Testis (tissue), 2 donors: ENCODE data around the gene NDST1.

ENCODE experiments used
- CTCF ChIP-seq, 3 experiments: fragments of 450-650 bp in 2 of 3; fragments of 200-600 bp in 1 of 3; sonication (generic) in 1 of 3; IDR thresholded peaks; one replicate each; pipeline ENCODE4 v1.5.1; 2016 to 2019; ENCODE audit warnings: antibody characterized with exemption in 3 of 3, mild to moderate bottlenecking in 2 of 3, moderate library complexity in 1 of 3
- POLR2A ChIP-seq: fragments of 450-650 bp; IDR thresholded peaks from one replicate; pipeline ENCODE4 v1.6.1; 2017; ENCODE audit warnings: antibody characterized with exemption, mild to moderate bottlenecking, moderate library complexity

DNA sequence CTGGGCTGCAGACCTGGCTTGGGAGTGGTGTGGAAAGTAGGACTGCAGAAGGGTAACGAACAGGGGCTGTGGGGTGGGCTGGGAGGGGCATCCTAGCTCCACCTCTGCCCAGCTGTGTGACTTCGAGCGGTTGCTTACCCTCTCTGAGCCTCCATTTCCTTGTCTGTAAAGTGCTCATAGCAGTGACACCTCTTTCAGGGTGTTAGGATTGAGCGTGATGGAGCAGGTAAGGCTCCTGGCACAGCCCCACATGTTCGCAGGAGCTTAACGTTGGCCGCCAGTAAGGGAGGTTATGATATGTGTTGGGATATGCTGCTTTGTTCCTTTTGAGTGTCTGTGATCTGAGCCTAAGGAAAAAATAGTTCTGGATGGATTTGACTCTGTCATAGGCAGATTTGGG is 2.1 kb downstream of the NDST1 start:
- TF ChIP-seq CTCF (IDR thresholded peaks at IDR 0.05) (no peak), POLR2A (no peak)
